Colonic mucosa (tissue), 4 donors: ENCODE data around the gene SLC9C2. TPM values are rescaled to one million over a fixed set of nuclear protein-coding genes. Genes with fewer than 3 reads are reported as not detected.

Source experiments
- DNase-seq: peaks from one replicate; pipeline ENCODE4 v3.0.0-alpha.2; 2020
- H3K27ac ChIP-seq: fragments of 200-600 bp; one replicate; pipeline ENCODE4 v1.8.0; 2021
- H3K27me3 ChIP-seq: fragments of 200-600 bp; one replicate; pipeline ENCODE4 v1.8.0; 2021
- H3K36me3 ChIP-seq: fragments of 200-600 bp; one replicate; pipeline ENCODE4 v1.8.0; 2021
- H3K4me1 ChIP-seq: fragments of 200-600 bp; one replicate; pipeline ENCODE4 v1.8.0; 2021; ENCODE audit warnings: mild to moderate bottlenecking
- H3K4me3 ChIP-seq: fragments of 200-600 bp; one replicate; pipeline ENCODE4 v1.8.0; 2021
- H3K9ac ChIP-seq, 2 donors: one replicate each; pipeline ENCODE4 v1.7.0; 2013; ENCODE audit warnings: control low read depth in 2 of 2, low read depth in 2 of 2, low read length in 2 of 2
- H3K9me3 ChIP-seq: fragments of 200-600 bp; one replicate; pipeline ENCODE4 v1.8.0; 2021
- intact Hi-C: fragments of 100-400 bp; cut with DNase I; formaldehyde crosslinking; loops from one replicate; pipeline ENCODE4 v1.14.1; 2022
- total RNA-seq, 2 donors: library from RNA; stranded (reverse); fragmentation: NEBNext Ultra II Directional in 1 of 2; extraction: Animal tissue kit (Norgen Biotek cat#: 25700) in 1 of 2; gene quantifications; one replicate each; pipeline ENCODE4 v1.2.1, GENCODE V29; 2021
- TF ChIP-seq, protein P1 (sequence below): fragments of 200-600 bp; IDR thresholded peaks from one replicate; pipeline ENCODE4 v1.8.0; 2022; ENCODE audit warnings: antibody characterized with exemption, mild to moderate bottlenecking
- donor health status: healthy.
- donor health status: DM: no; HTN: no; CAD: no.
- donor health status: DM: no; HTN: no; CAD: no.

Gene SLC9C2
- total RNA-seq, 2 donors from 2014 or later, result not detected

DNA sequence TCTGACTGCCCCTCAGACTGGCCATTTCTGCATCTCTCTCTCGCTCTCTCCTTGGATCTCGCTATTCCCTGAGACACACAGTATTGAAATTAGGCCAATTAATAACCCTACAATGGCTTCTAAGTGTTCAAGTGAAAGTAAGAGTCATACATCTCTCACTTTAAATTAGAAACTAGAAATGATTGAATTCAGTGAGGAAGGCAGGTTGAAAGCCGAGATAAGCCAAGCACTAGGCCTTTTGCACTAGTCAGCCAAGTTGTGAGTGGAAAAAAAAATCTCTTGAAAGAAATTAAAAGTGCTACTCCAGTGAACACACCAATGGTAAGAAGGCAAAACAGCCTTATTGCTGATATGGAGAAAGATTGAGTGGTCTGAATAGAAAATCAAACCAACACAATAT is 51.2 kb downstream of the SLC9C2 start:
- Histone ChIP-seq H3K4me1 (no peaks in the 10 kb centered on the region), H3K9ac (no peak overlapping the region), H3K36me3 (no peaks in the 10 kb centered on the region), H3K9me3 (no peaks in the 10 kb centered on the region), H3K27me3 (no peaks in the 10 kb centered on the region), H3K4me3 (no peak overlapping the region), H3K27ac (no peak overlapping the region)
- TF ChIP-seq, protein P1, sequence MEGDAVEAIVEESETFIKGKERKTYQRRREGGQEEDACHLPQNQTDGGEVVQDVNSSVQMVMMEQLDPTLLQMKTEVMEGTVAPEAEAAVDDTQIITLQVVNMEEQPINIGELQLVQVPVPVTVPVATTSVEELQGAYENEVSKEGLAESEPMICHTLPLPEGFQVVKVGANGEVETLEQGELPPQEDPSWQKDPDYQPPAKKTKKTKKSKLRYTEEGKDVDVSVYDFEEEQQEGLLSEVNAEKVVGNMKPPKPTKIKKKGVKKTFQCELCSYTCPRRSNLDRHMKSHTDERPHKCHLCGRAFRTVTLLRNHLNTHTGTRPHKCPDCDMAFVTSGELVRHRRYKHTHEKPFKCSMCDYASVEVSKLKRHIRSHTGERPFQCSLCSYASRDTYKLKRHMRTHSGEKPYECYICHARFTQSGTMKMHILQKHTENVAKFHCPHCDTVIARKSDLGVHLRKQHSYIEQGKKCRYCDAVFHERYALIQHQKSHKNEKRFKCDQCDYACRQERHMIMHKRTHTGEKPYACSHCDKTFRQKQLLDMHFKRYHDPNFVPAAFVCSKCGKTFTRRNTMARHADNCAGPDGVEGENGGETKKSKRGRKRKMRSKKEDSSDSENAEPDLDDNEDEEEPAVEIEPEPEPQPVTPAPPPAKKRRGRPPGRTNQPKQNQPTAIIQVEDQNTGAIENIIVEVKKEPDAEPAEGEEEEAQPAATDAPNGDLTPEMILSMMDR, result no peak
- no peak for DNase-seq
- intact Hi-C loops, result no loop called here

DNA sequence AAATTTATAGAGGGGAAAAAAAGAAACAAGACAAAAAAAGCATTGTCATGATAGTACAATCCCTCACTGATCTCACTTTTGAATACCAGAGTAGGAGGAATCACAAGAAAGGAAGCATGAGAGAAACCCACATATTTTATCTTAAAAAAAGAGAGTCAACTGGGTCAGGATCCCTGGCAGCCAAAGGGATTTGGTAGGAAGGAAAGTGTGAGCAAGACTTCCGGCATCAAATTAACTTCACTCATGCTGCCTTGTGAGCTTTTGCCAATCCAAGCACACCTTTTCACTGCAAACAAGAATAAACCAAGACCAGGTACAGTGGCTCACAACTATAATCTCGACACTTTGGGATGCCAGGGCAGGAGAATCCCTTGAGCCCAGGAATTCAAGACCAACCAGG is 53.1 kb downstream of the SLC9C2 start:
- intact Hi-C loops, result no loop called here
- H3K36me3 ChIP-seq, result no peaks in the 10 kb centered on the region
- H3K27me3 ChIP-seq, result no peaks in the 10 kb centered on the region
- TF ChIP-seq, protein P1, result no peak
- H3K4me1 ChIP-seq, result no peaks in the 10 kb centered on the region
- no peak overlapping the region for H3K4me3 ChIP-seq
- no peak overlapping the region for H3K9ac ChIP-seq
- no peak for DNase-seq
- no peak overlapping the region for H3K27ac ChIP-seq
- H3K9me3 ChIP-seq, result no peaks in the 10 kb centered on the region

DNA sequence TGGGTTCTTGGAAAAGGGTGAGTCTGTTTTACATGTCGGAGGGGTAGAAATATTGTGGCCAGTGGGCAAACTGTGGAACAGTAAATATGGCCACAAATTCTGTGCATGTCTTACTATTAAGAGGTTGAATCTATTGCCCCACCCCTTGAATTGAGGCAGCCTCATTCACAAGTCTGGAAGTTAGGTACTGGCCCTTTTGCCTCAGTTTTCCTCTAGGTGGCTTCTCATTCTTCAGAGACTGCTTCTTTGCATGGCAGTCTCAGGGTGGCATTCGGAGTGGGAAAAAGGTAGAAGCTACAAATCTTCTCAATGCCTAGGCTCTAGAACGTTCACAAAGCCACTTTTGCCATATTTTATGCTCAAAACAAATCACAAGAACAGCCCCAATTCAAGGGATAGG is 57.2 kb downstream of the SLC9C2 start:
- Histone ChIP-seq H3K9ac (no peak overlapping the region), H3K9me3 (no peaks in the 10 kb centered on the region), H3K4me3 (no peak overlapping the region), H3K27ac (no peak overlapping the region), H3K4me1 (no peaks in the 10 kb centered on the region), H3K36me3 (no peaks in the 10 kb centered on the region), H3K27me3 (no peaks in the 10 kb centered on the region)
- DNase-seq, result no peak
- TF ChIP-seq, protein P1, result no peak
- intact Hi-C loops, result no loop called here

DNA sequence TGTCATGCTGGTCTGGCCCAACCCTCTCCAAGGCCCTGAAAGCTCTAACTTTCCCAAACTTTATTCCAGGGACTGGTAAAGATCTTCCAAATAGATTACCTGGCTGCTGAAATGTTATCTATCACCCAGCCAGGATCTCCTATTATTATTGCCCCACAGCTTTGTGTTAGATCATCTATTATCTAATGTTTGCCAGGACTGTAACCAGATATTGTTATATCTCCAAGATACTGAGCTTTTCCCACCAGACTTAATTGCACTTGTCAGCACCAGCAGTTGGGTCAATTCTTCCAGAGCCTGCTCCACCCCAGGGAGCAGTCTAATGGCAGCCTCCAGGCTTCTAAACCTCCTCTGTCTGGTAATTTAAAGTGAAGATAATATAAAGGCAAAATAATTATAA is 66.6 kb downstream of the SLC9C2 start:
- Histone ChIP-seq H3K36me3 (no peaks in the 10 kb centered on the region), H3K4me3 (no peak overlapping the region), H3K9ac (no peak overlapping the region), H3K27me3 (no peaks in the 10 kb centered on the region), H3K27ac (no peak overlapping the region), H3K4me1 (no peaks in the 10 kb centered on the region), H3K9me3 (no peaks in the 10 kb centered on the region)
- intact Hi-C loops, result no loop called here
- TF ChIP-seq, protein P1, result no peak
- DNase-seq, result no peak

DNA sequence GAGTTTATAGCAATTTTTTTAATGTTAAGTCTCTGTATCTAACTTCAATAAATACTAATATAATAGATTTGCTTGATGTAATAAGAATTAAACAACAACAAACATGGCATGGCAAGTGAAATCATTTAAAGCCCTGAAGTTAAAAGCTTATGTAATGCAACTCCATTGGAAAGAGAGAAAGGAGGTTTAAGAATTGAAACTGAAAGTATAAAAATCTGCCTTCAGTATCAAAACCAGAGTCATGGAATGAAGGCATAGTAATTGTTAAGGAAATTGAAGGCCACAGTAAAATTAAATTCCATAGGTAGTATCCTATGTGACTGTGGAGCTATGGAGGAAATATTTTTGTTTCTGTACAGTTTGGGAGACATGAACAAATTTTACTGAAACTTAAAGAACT is 70.6 kb downstream of the SLC9C2 start:
- Histone ChIP-seq H3K27ac (no peak overlapping the region), H3K9me3 (no peaks in the 10 kb centered on the region), H3K4me3 (no peak overlapping the region), H3K9ac (no peak overlapping the region), H3K36me3 (no peaks in the 10 kb centered on the region), H3K27me3 (no peaks in the 10 kb centered on the region), H3K4me1 (no peaks in the 10 kb centered on the region)
- intact Hi-C loops, result no loop called here
- TF ChIP-seq, protein P1, result no peak
- DNase-seq, result no peak
